PC-3 (cell line): ENCODE results near the gene SPDYE2. TPM values are rescaled to one million over a fixed set of nuclear protein-coding genes. Genes with fewer than 3 reads are reported as not detected.
"Not testable (repeated sequence)": the region's sequence is repeated elsewhere in the genome, so short reads cannot be mapped to it uniquely, and the experiment has no call there.

Source experiments
- ATAC-seq: fragments of 200-7000 bp; cut with Tn5 transposase; 2 replicates; pipeline ENCODE4 v1.9.1; 2020; ENCODE audit warnings: mild to moderate bottlenecking, moderate library complexity
- BruUV-seq: library from RNA; stranded (reverse); fragments of 400-500 nt; replicated peaks from 2 replicates; lab custom pipeline; 2021; lab: Mats Ljungman, UMichigan
- CTCF ChIA-PET: fragments of 300-600 bp; sonication (Branson Sonifier 250); formaldehyde crosslinking; loops from one replicate; lab custom pipeline; 2022; ENCODE audit warnings: antibody characterized with exemption; lab: Charles Lee
- POLR2A ChIA-PET: fragments of 300-600 bp; sonication (Branson Sonifier 250); formaldehyde crosslinking; loops from one replicate; lab custom pipeline; 2022; ENCODE audit warnings: antibody characterized with exemption; ENCODE audit not compliant: unreplicated experiment; lab: Charles Lee
- DNase-seq: peaks from one replicate; pipeline ENCODE4 v3.0.0-alpha.2; 2015
- H2AFZ ChIP-seq: fragments of 300-600 bp; sonication (generic); 2 replicates; pipeline ENCODE4 v1.6.0; 2016; ENCODE audit warnings: antibody characterized with exemption, low read length
- H3F3A ChIP-seq: fragments of 300-600 bp; sonication (generic); one replicate; pipeline ENCODE4 v1.6.0; 2017; ENCODE audit warnings: antibody characterized with exemption, low read length, control low read depth, mild to moderate bottlenecking; ENCODE audit not compliant: unreplicated experiment
- H3K27ac ChIP-seq: fragments of 300-600 bp; sonication (generic); 2 replicates; pipeline ENCODE4 v1.5.1; 2016; ENCODE audit warnings: mild to moderate bottlenecking, low read length
- H3K27me3 ChIP-seq: fragments of 300-600 bp; sonication (generic); 2 replicates; pipeline ENCODE4 v1.6.1; 2016; ENCODE audit warnings: low read length, mixed read lengths
- H3K36me3 ChIP-seq: fragments of 300-600 bp; sonication (generic); 2 replicates; pipeline ENCODE4 v1.6.1; 2016; ENCODE audit warnings: low read depth, mixed run types, low read length, mixed read lengths
- H3K4me1 ChIP-seq: fragments of 300-600 bp; sonication (generic); 2 replicates; pipeline ENCODE4 v1.5.1; 2016; ENCODE audit warnings: low read length; ENCODE audit not compliant: insufficient read depth
- H3K4me2 ChIP-seq: fragments of 300-600 bp; sonication (generic); 2 replicates; pipeline ENCODE4 v1.6.0; 2016; ENCODE audit warnings: low read length
- H3K4me3 ChIP-seq: fragments of 300-600 bp; sonication (generic); 2 replicates; pipeline ENCODE4 v1.5.1; 2016; ENCODE audit warnings: mild to moderate bottlenecking, low read length, mixed read lengths
- H3K79me2 ChIP-seq: fragments of 300-600 bp; sonication (generic); 2 replicates; pipeline ENCODE4 v1.6.1; 2017; ENCODE audit warnings: low read length, mixed read lengths
- H3K9ac ChIP-seq: fragments of 300-600 bp; sonication (generic); 2 replicates; pipeline ENCODE4 v1.6.0; 2016; ENCODE audit warnings: mild to moderate bottlenecking, low read length
- H3K9me2 ChIP-seq: fragments of 300-600 bp; sonication (generic); replicated peaks from 2 replicates; pipeline ENCODE4 v1.6.1; 2016; ENCODE audit warnings: mixed run types, low read length, mixed read lengths
- H3K9me3 ChIP-seq: fragments of 300-600 bp; sonication (generic); 2 replicates; pipeline ENCODE4 v1.6.1; 2016; ENCODE audit warnings: low read length, mixed read lengths
- H4K20me1 ChIP-seq: fragments of 300-600 bp; sonication (generic); 2 replicates; pipeline ENCODE4 v1.6.1; 2016; ENCODE audit warnings: low read length, mixed read lengths
- intact Hi-C: fragments of 100-400 bp; cut with micrococcal nuclease; formaldehyde crosslinking; loops from 2 replicates; pipeline ENCODE4 v1.9.0; 2023
- total RNA-seq: library from RNA; depleted of rRNA; stranded (reverse); fragments of >200 nt; gene quantifications from 2 replicates; pipeline ENCODE4 v1.2.3, GENCODE V29; 2014; rRNA removed

Gene SPDYE2
- total RNA-seq, 1 experiment from 2014 or later, result not detected

GRCh38 chr7:102611013-102611674 lies 60.1 kb downstream of the SPDYE2 start:
- BruUV-seq, H3K4me3 ChIP-seq, H3K9ac ChIP-seq, H3K9me2 ChIP-seq, H3K4me1 ChIP-seq, POLR2A ChIA-PET, H4K20me1 ChIP-seq, H3K9me3 ChIP-seq, H3K27ac ChIP-seq, H3K27me3 ChIP-seq, H3K36me3 ChIP-seq, H3K79me2 ChIP-seq, intact Hi-C loops, H3K4me2 ChIP-seq, CTCF ChIA-PET, H2AFZ ChIP-seq, DNase-seq, H3F3A ChIP-seq: not testable (repeated sequence)
- peak; percentile 64 for ATAC-seq

GRCh38 chr7:102611675-102612325 lies 60.8 kb downstream of the SPDYE2 start:
- H3K4me1 ChIP-seq, ATAC-seq, H3K27ac ChIP-seq, H3K4me3 ChIP-seq, H3K4me2 ChIP-seq, intact Hi-C loops, H3K27me3 ChIP-seq, H3F3A ChIP-seq, H3K9me2 ChIP-seq, H3K9ac ChIP-seq, H2AFZ ChIP-seq, POLR2A ChIA-PET, CTCF ChIA-PET, DNase-seq, H3K79me2 ChIP-seq, BruUV-seq, H4K20me1 ChIP-seq, H3K9me3 ChIP-seq, H3K36me3 ChIP-seq: not testable (repeated sequence)

Other genes with a start within 250 kb of the SPDYE2 start
- gene SPDYE6, start 194.8 kb upstream of the SPDYE2 start, total RNA-seq, result not detected in 2 replicates
- 28.9 and 49.4 TPM in 2 replicates for gene PRKRIP1, start 154.9 kb upstream of the SPDYE2 start, total RNA-seq
- gene ORAI2, start 117.7 kb upstream of the SPDYE2 start, total RNA-seq, result 20.8 and 21.5 TPM in 2 replicates
- 21.3 and 31.0 TPM in 2 replicates for gene ALKBH4, start 86.4 kb upstream of the SPDYE2 start, total RNA-seq
- gene LRWD1, start 86.2 kb upstream of the SPDYE2 start, total RNA-seq, result 41.8 and 69.5 TPM in 2 replicates
- gene POLR2J, start 72.3 kb upstream of the SPDYE2 start, total RNA-seq, result 71.6 and 101 TPM in 2 replicates
- gene RASA4B, start 33.4 kb upstream of the SPDYE2 start, total RNA-seq, result 10.2 and 17.2 TPM in 2 replicates
- gene UPK3BL2, start 7.5 kb upstream of the SPDYE2 start, total RNA-seq, result 22.5 and 25.7 TPM in 2 replicates
- 14.5 and 35.2 TPM in 2 replicates for gene POLR2J3, start 21.4 kb downstream of the SPDYE2 start, total RNA-seq
- 6.7 and 15.8 TPM in 2 replicates for gene RASA4, start 65.5 kb downstream of the SPDYE2 start, total RNA-seq
- gene UPK3BL1, start 91.6 kb downstream of the SPDYE2 start, total RNA-seq, result 20.2 and 22.7 TPM in 2 replicates
- not detected in 2 replicates for gene SPDYE2B, start 99.1 kb downstream of the SPDYE2 start, total RNA-seq
- gene POLR2J2, start 120.4 kb downstream of the SPDYE2 start, total RNA-seq, result 3.6 and 4.1 TPM in 2 replicates
- gene FAM185A, start 197.8 kb downstream of the SPDYE2 start, total RNA-seq, result 10.0 and 12.8 TPM in 2 replicates